T-helper 22 cell (primary cell): ENCODE measurements around the gene PRKCI.
"Not testable (repeated sequence)": the region's sequence is repeated elsewhere in the genome, so short reads cannot be mapped to it uniquely, and the experiment has no call there.

Source experiments
- DNase-seq: peaks from one replicate; pipeline ENCODE4 v3.0.0-alpha.2; 2020; ENCODE audit warnings: low read depth

Gene PRKCI

GRCh38 chr3:170342273-170342672, 120.0 kb downstream of the PRKCI start:
- not testable (repeated sequence) for DNase-seq

GRCh38 chr3:170343859-170344258, 121.6 kb downstream of the PRKCI start:
- DNase-seq: not testable (repeated sequence)

- no peak for DNase-seq
Measured at GRCh38 chr3:170344971-170345370, 122.7 kb downstream of the PRKCI start.

- no peak for DNase-seq
Measured at GRCh38 chr3:170346481-170347392, 124.5 kb downstream of the PRKCI start.

- no peak for DNase-seq
Measured at GRCh38 chr3:170350515-170351413, 128.5 kb downstream of the PRKCI start.

- DNase-seq: no peak
Measured at GRCh38 chr3:170352936-170353335, 130.7 kb downstream of the PRKCI start.

- no peak for DNase-seq
Measured at GRCh38 chr3:170353485-170353884, 131.3 kb downstream of the PRKCI start.

GRCh38 chr3:170354760-170355159, 132.5 kb downstream of the PRKCI start:
- no peak for DNase-seq
